Fibroblast of the aortic adventitia (primary cell): ENCODE data around the gene ZDHHC18. TPM values are rescaled to one million over a fixed set of nuclear protein-coding genes. Genes with fewer than 3 reads are reported as not detected.

Experiments used
- DNase-seq: peaks from one replicate; pipeline ENCODE4 v3.0.0-alpha.2; 2010; ENCODE audit warnings: low read depth
- H3K4me3 ChIP-seq: 2 replicates; pipeline ENCODE4 v1.5.1; 2011; ENCODE audit warnings: low read depth, mild to moderate bottlenecking, control low read depth, low read length, moderate library complexity
- small RNA-seq: library from RNA; depleted of rRNA; stranded (forward); fragments of <200 nt; gene quantifications from one replicate; pipeline ENCODE3, GENCODE V24; 2012
- total RNA-seq: library from RNA; depleted of rRNA; stranded (reverse); fragments of >200 nt; gene quantifications from 2 replicates; pipeline ENCODE4 v1.2.3, GENCODE V29; 2012; ENCODE audit warnings: low replicate concordance
- TF ChIP-seq, protein P1 (sequence below): IDR thresholded peaks from 2 replicates; pipeline ENCODE4 v1.5.1; 2011; ENCODE audit warnings: mild to moderate bottlenecking, low read length, control low read depth, inconsistent platforms; ENCODE audit not compliant: insufficient read depth

Gene ZDHHC18
- total RNA-seq, 1 donor, result 10.4 TPM

DNA sequence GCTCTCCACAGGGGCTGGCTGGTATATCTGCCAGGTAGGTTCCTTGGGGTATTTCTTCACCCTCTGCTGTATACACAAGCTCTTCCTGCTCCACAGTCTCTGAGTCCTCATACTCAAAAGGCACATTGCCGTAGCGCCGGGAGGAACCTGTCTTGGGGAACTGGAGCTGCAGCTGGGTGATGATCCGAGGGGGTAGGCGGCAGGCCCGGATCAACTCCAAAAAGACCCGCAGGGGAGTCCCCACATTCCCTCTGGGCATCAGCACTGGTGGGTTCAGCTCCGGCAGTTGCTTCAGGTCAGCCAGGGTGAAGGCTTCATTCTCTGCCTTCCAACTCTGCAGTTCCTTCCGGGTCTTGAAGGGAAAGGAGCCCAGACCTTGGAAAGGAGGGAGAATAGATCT is 70.9 kb downstream of the ZDHHC18 start:
- H3K4me3 ChIP-seq, result no peak overlapping the region
- TF ChIP-seq, protein P1, sequence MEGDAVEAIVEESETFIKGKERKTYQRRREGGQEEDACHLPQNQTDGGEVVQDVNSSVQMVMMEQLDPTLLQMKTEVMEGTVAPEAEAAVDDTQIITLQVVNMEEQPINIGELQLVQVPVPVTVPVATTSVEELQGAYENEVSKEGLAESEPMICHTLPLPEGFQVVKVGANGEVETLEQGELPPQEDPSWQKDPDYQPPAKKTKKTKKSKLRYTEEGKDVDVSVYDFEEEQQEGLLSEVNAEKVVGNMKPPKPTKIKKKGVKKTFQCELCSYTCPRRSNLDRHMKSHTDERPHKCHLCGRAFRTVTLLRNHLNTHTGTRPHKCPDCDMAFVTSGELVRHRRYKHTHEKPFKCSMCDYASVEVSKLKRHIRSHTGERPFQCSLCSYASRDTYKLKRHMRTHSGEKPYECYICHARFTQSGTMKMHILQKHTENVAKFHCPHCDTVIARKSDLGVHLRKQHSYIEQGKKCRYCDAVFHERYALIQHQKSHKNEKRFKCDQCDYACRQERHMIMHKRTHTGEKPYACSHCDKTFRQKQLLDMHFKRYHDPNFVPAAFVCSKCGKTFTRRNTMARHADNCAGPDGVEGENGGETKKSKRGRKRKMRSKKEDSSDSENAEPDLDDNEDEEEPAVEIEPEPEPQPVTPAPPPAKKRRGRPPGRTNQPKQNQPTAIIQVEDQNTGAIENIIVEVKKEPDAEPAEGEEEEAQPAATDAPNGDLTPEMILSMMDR, result no peak
- DNase-seq, result no peak

DNA sequence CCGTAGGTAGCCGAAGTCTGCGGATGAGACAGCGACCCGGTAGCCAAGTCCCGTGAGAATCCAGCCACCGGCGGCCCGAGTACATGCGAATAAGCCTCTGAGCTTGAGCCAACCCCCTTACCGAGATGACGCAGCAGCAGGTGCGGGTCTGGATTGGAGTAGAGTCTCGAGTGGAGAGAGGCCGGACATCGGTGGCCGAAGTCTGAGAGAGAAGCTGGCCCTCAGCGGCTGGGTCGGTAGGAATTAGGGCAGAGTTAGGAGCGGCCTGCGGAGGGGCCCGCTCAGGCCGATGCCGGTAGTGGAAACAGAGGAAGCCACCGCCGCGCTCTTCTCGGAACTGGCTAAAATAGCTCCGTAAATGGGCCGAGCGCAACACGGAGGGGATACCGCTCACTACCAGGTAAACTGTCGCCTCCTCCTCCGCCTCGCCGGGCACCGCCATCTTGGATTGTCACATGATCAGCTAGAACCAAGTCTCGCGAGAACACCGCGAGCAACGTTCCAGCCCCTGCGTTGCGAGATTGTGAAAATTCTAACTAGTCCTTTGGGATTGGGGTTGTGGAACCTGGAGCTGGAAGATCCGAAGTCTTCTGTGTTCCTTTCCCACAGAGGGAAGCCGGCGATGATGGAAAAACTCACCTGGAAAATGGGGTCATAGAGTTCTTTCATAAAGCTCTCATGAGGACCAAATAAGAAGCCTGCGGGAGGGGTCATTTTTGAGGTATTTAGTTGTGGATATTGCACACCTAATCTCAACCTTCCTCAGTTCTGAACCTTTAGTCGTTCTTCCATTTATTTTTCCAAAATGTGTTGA is 73.7 kb downstream of the ZDHHC18 start, which contains the start of gene GPATCH3:
GPATCH3 (minus strand) TSS at position 467 of the 814 bp plus-strand sequence; CDS start at position 442, 25 bp downstream.
- TF ChIP-seq, protein P1, result no peak
- H3K4me3 ChIP-seq, result peak within 1 kb of the TSS; percentile 99
- DNase-seq, result peak; percentile 97

DNA sequence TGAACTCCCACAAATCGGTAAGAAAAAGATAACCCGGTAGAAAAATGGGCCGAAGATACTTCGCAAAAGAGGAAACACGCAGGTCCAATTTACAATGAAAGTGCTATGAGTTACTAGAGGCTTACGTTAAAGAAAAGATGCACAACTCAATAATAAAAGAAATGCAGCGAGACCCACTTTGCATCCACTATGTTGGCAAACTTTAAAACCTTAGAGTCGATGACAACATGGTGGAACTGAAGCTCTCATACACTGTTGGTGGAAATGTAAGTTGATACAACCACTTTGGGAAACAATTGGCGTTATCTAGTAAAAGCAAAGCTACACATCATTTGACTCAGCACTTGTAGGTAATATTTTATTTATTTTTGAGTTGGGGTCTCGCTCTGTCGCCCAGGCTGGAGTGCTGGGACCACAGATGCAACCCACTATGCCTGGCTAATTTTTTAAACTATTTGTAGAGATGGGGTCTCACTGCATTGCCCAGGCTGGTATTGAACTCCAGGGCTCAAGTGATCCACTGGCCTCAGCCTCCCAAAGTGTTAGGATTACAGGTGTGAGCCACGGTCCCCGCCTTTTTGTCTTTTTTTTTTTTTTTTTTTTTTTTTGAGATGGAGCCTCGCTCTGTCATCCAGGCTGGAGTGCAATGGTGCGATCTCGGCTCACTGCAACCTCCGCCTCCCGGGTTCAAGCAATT is 74.5 kb downstream of the ZDHHC18 start:
- DNase-seq, result no peak
- TF ChIP-seq, protein P1, result no peak
- peak overlapping the region; percentile 99 for H3K4me3 ChIP-seq

Small RNA genes within 50 kb of the gene (small RNA-seq; reads per million reads assigned to genes)
- gene RN7SL165P, result not detected

Other genes starting within 250 kb of the ZDHHC18 start
- gene ARID1A, start 130.7 kb upstream of the ZDHHC18 start, total RNA-seq, result 17.4 and 26.9 TPM in 2 replicates
- 11.5 and 18.1 TPM in 2 replicates for gene PIGV, start 38.7 kb upstream of the ZDHHC18 start, total RNA-seq
- gene SFN, start 36.5 kb downstream of the ZDHHC18 start, total RNA-seq, result 1.1 TPM in 1 of 2 replicates, not detected in the other
- 7.0 and 8.7 TPM in 2 replicates for gene GPN2, start 63.6 kb downstream of the ZDHHC18 start, total RNA-seq
- 5.9 and 21.0 TPM in 2 replicates for gene GPATCH3, start 73.8 kb downstream of the ZDHHC18 start, total RNA-seq
- gene NR0B2, start 87.3 kb downstream of the ZDHHC18 start, total RNA-seq, result not detected in 2 replicates
- 23.8 and 26.7 TPM in 2 replicates for gene NUDC, start 95.1 kb downstream of the ZDHHC18 start, total RNA-seq
- gene KDF1, start 133.8 kb downstream of the ZDHHC18 start, total RNA-seq, result not detected in 2 replicates
- gene TRNP1, start 167.0 kb downstream of the ZDHHC18 start, total RNA-seq, result 11.6 and 19.1 TPM in 2 replicates
- 1.9 and 6.8 TPM in 2 replicates for gene TENT5B, start 186.2 kb downstream of the ZDHHC18 start, total RNA-seq